Astrocyte (in vitro differentiated cells and primary cell): Measurements from ENCODE around the gene DCAF4. TPM values are rescaled to one million over a fixed set of nuclear protein-coding genes. Genes with fewer than 3 reads are reported as not detected.

Experiments used
- DNase-seq: peaks from one replicate; pipeline ENCODE4 v3.0.0-alpha.2; 2010; ENCODE audit warnings: low read depth
- FAIRE-seq: peaks from 2 replicates; lab custom pipeline; 2011; peaks lifted over from hg19 to GRCh38; lab: Jason Lieb, UNC
- H2AFZ ChIP-seq: 2 replicates; pipeline ENCODE4 v1.6.0; 2012; ENCODE audit warnings: low read depth, low read length, inconsistent platforms
- H3K27ac ChIP-seq: 2 replicates; pipeline ENCODE4 v1.5.1; 2011; ENCODE audit warnings: low read depth, low read length, inconsistent platforms
- H3K27me3 ChIP-seq: 2 replicates; pipeline ENCODE4 v1.6.0; 2011; ENCODE audit warnings: low read length, inconsistent platforms; ENCODE audit not compliant: insufficient read depth
- H3K36me3 ChIP-seq: 2 replicates; pipeline ENCODE4 v1.5.1; 2011; ENCODE audit warnings: low read length, inconsistent platforms; ENCODE audit not compliant: insufficient read depth
- H3K4me1 ChIP-seq: 2 replicates; pipeline ENCODE4 v1.5.1; 2011; ENCODE audit warnings: low read length, inconsistent platforms; ENCODE audit not compliant: insufficient read depth
- H3K4me2 ChIP-seq: 2 replicates; pipeline ENCODE4 v1.6.0; 2012; ENCODE audit warnings: low read length, inconsistent platforms
- H3K4me3 ChIP-seq: 2 replicates; pipeline ENCODE4 v1.5.1; 2011; ENCODE audit warnings: low read depth, mild to moderate bottlenecking, low read length, inconsistent platforms; ENCODE audit not compliant: insufficient read depth
- H3K79me2 ChIP-seq: 2 replicates; pipeline ENCODE4 v1.6.0; 2012; ENCODE audit warnings: mild to moderate bottlenecking, low read length, inconsistent platforms; ENCODE audit not compliant: insufficient read depth
- H3K9ac ChIP-seq: 2 replicates; pipeline ENCODE4 v1.6.0; 2012; ENCODE audit warnings: mild to moderate bottlenecking, low read length, inconsistent platforms
- H3K9me3 ChIP-seq: 2 replicates; pipeline ENCODE4 v1.5.1; 2012; ENCODE audit warnings: low read depth, mild to moderate bottlenecking, low read length, inconsistent platforms; ENCODE audit not compliant: insufficient read depth
- H4K20me1 ChIP-seq: 2 replicates; pipeline ENCODE4 v1.6.0; 2012; ENCODE audit warnings: low read length, inconsistent platforms; ENCODE audit not compliant: insufficient read depth
- H3K27ac Mint-ChIP-seq: one replicate; pipeline ENCODE4 v1.8.0; 2021; ENCODE audit warnings: mild to moderate bottlenecking, mixed read lengths; ENCODE audit not compliant: unreplicated experiment
- H3K27me3 Mint-ChIP-seq: one replicate; pipeline ENCODE4 v1.8.0; 2021; ENCODE audit warnings: low read depth, mixed read lengths; ENCODE audit not compliant: unreplicated experiment
- H3K36me3 Mint-ChIP-seq: one replicate; pipeline ENCODE4 v1.8.0; 2021; ENCODE audit warnings: low read depth, mixed read lengths; ENCODE audit not compliant: unreplicated experiment
- H3K4me1 Mint-ChIP-seq: one replicate; pipeline ENCODE4 v1.8.0; 2021; ENCODE audit warnings: low read depth, mixed read lengths; ENCODE audit not compliant: unreplicated experiment
- H3K4me3 Mint-ChIP-seq: one replicate; pipeline ENCODE4 v1.8.0; 2021; ENCODE audit warnings: mild to moderate bottlenecking, moderate library complexity, mixed read lengths; ENCODE audit not compliant: unreplicated experiment
- H3K9me3 Mint-ChIP-seq: one replicate; pipeline ENCODE4 v1.8.0; 2021; ENCODE audit warnings: mild to moderate bottlenecking, mixed read lengths; ENCODE audit not compliant: unreplicated experiment
- EZH2 ChIP-seq: IDR thresholded peaks from 2 replicates; pipeline ENCODE4 v1.6.1; 2012; ENCODE audit warnings: mild to moderate bottlenecking, low read length, inconsistent platforms; ENCODE audit not compliant: insufficient read depth
- total RNA-seq: library from RNA; stranded (reverse); gene quantifications from 2 replicates; pipeline ENCODE4 v1.2.1, GENCODE V29; 2021
- TF ChIP-seq, protein P1 (sequence below): IDR thresholded peaks from 2 replicates; pipeline ENCODE4 v1.5.1; 2011; ENCODE audit warnings: low read depth, mild to moderate bottlenecking, inconsistent platforms, low read length, moderate library complexity; ENCODE audit not compliant: insufficient read depth

Gene DCAF4
- total RNA-seq, 1 donor from 2014 or later: 33.5 TPM

DNA sequence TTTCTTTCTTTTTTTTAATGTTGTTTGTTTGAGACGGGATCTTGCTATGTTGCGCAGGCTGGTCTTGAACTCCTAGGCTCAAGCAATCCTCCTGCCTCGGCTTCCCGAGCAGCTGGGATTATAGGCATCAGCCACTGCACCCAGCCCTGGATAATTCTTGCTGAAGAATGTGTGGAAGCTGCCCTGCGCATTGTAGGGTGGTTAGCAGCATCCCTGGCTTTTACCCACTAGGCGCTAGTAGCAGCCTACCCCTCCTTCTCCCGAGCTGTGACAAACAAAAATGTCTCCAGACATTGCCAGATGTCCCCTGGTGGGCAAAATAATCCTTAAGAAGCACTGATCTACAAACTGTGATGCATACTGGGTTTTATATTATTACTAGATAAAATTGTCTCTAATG lies 6.6 kb downstream of the DCAF4 start:
- Histone ChIP-seq H2AFZ (no peak overlapping the region), H3K79me2 (peaks cover 82% of the 10 kb centered on the region), H3K9me3 (no peaks in the 10 kb centered on the region), H3K4me3 (no peak overlapping the region), H3K27ac (no peak overlapping the region), H3K4me1 (no peaks in the 10 kb centered on the region), H3K36me3 (peaks cover 3% of the 10 kb centered on the region), H3K9ac (no peak overlapping the region), H3K4me2 (no peak overlapping the region), H4K20me1 (peaks cover 45% of the 10 kb centered on the region), H3K27me3 (no peaks in the 10 kb centered on the region)
- H3K27ac Mint-ChIP-seq: no peak overlapping the region
- no peaks in the 10 kb centered on the region for H3K9me3 Mint-ChIP-seq
- H3K4me3 Mint-ChIP-seq: no peak overlapping the region
- FAIRE-seq (no peak), DNase-seq (no peak)
- peaks cover 2% of the 10 kb centered on the region for H3K4me1 Mint-ChIP-seq
- no peak for TF ChIP-seq EZH2
- TF ChIP-seq, protein P1, sequence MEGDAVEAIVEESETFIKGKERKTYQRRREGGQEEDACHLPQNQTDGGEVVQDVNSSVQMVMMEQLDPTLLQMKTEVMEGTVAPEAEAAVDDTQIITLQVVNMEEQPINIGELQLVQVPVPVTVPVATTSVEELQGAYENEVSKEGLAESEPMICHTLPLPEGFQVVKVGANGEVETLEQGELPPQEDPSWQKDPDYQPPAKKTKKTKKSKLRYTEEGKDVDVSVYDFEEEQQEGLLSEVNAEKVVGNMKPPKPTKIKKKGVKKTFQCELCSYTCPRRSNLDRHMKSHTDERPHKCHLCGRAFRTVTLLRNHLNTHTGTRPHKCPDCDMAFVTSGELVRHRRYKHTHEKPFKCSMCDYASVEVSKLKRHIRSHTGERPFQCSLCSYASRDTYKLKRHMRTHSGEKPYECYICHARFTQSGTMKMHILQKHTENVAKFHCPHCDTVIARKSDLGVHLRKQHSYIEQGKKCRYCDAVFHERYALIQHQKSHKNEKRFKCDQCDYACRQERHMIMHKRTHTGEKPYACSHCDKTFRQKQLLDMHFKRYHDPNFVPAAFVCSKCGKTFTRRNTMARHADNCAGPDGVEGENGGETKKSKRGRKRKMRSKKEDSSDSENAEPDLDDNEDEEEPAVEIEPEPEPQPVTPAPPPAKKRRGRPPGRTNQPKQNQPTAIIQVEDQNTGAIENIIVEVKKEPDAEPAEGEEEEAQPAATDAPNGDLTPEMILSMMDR: no peak
- H3K36me3 Mint-ChIP-seq: peaks cover 4% of the 10 kb centered on the region
- H3K27me3 Mint-ChIP-seq: no peaks in the 10 kb centered on the region

DNA sequence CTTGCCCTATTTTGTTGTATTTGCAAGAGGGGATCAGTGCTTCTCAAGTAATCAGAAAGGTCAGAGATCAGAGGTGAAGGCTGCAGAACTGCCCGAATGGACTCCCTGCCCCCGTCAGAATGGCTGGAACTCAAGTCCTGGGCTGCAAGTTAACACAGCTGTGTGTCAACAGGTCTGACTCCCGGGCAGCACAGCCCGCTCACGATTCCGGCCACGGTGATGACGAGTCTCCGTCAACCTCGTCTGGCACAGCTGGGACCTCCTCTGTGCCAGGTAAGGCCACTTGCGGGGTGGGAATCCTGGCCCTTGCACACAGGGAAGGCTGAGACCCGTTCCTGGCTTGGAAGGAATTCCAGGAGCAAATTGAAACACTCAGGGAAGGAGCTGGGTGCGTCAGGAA lies 13.4 kb downstream of the DCAF4 start:
- H3K27me3 Mint-ChIP-seq: no peaks in the 10 kb centered on the region
- H3K27ac Mint-ChIP-seq: no peak overlapping the region
- Histone ChIP-seq H3K4me2 (no peak overlapping the region), H3K4me3 (no peak overlapping the region), H3K4me1 (no peaks in the 10 kb centered on the region), H3K36me3 (peaks cover 35% of the 10 kb centered on the region), H3K79me2 (peaks cover 24% of the 10 kb centered on the region), H3K9ac (no peak overlapping the region), H3K27ac (no peak overlapping the region), H3K27me3 (no peaks in the 10 kb centered on the region), H3K9me3 (no peaks in the 10 kb centered on the region), H4K20me1 (peaks cover 30% of the 10 kb centered on the region), H2AFZ (no peak overlapping the region)
- DNase-seq (no peak), FAIRE-seq (no peak)
- no peak for TF ChIP-seq EZH2
- TF ChIP-seq, protein P1: no peak
- H3K9me3 Mint-ChIP-seq: no peaks in the 10 kb centered on the region
- peaks cover 2% of the 10 kb centered on the region for H3K4me1 Mint-ChIP-seq
- H3K36me3 Mint-ChIP-seq: peaks cover 26% of the 10 kb centered on the region
- H3K4me3 Mint-ChIP-seq: no peak overlapping the region

DNA sequence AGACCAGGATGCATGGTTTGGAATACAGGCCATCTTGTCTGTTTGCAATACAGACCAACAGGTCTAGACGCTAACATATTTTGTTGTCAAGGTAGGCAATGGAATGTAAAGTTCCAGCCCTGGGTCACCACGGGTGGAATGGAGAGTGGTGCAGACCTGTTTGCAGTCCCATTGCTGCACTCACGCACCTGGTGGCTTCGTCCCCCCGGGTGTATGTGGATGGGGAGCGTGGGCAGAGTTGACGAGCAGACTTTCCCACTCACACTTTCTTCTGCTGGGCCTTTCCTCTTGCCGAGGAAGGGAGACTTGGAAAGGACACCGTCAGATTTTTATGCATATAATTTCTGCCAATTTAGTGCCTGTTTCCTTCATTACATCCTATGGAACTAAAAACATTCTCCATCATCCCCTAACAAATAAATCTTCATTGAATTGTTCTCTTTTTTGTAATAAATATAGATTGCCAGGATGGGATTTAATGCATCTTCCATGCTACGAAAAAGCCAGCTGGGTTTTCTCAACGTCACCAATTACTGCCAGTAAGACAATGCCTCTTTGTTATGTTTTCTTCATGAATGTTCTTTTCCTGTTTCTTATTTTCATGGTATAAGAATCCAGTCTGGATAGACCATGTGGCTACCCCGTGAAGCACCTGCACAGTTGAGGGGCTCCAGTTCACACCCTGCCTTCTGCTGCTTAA lies 15.2 kb downstream of the DCAF4 start:
- no peaks in the 10 kb centered on the region for H3K9me3 ChIP-seq
- Mint-ChIP-seq H3K27me3 (no peaks in the 10 kb centered on the region), H3K9me3 (no peaks in the 10 kb centered on the region), H3K4me3 (no peak overlapping the region), H3K27ac (no peak overlapping the region), H3K36me3 (peaks cover 27% of the 10 kb centered on the region), H3K4me1 (peaks cover 2% of the 10 kb centered on the region)
- no peak overlapping the region for H3K4me2 ChIP-seq
- H3K4me3 ChIP-seq: no peak overlapping the region
- TF ChIP-seq, protein P1: no peak
- no peak for TF ChIP-seq EZH2
- H3K27me3 ChIP-seq: no peaks in the 10 kb centered on the region
- DNase-seq (no peak), FAIRE-seq (no peak)
- H3K36me3 ChIP-seq: peaks cover 35% of the 10 kb centered on the region
- no peak overlapping the region for H3K27ac ChIP-seq
- peaks cover 2% of the 10 kb centered on the region for H3K4me1 ChIP-seq
- H4K20me1 ChIP-seq: peaks cover 16% of the 10 kb centered on the region
- peaks cover 8% of the 10 kb centered on the region for H3K79me2 ChIP-seq
- no peak overlapping the region for H2AFZ ChIP-seq
- H3K9ac ChIP-seq: no peak overlapping the region
